SK-N-SH (cell line): ENCODE data around the gene DERL2. TPM values are rescaled to one million over a fixed set of nuclear protein-coding genes. Genes with fewer than 3 reads are reported as not detected.

Source experiments
- CTCF ChIA-PET: fragments of 300-600, 350-600 bp; formaldehyde crosslinking; extraction: SDS; loops from one replicate; lab custom pipeline; 2021; lab: Yijun Ruan, JAX
- POLR2A ChIA-PET: fragments of 350-600 bp; sonication (Branson Sonifier 250); formaldehyde crosslinking; extraction: SDS; loops from one replicate; lab custom pipeline; 2020; ENCODE audit warnings: antibody characterized with exemption, inconsistent platforms; lab: Yijun Ruan, JAX
- DNase-seq: peaks from one replicate; pipeline ENCODE4 v3.0.0; 2012
- H2AFZ ChIP-seq: fragments of 200-600 bp; sonication (generic); 2 replicates; pipeline ENCODE4 v1.8.1; 2016; ENCODE audit warnings: antibody characterized with exemption, mild to moderate bottlenecking, low read depth
- H3F3A ChIP-seq: fragments of 200-600 bp; sonication (generic); replicated peaks from 2 replicates; pipeline ENCODE3; 2016; ENCODE audit warnings: antibody characterized with exemption, mild to moderate bottlenecking; ENCODE audit not compliant: insufficient read depth
- H3K27ac ChIP-seq, 2 experiments: fragments of 200-500 bp in 1 of 2; fragments of 200-600 bp in 1 of 2; sonication (Bioruptor generic) in 1 of 2; sonication (generic), shearing (Covaris generic) in 1 of 2; 2 replicates each; pipeline versions ENCODE4 v1.5.1 to v1.6.1; 2014 to 2016; ENCODE audit warnings: low read depth in 2 of 2, inconsistent platforms in 1 of 2, low read length in 1 of 2, mild to moderate bottlenecking in 1 of 2, mixed read lengths in 1 of 2
- H3K27me3 ChIP-seq: fragments of 200-600 bp; sonication (generic), shearing (Covaris generic); 2 replicates; pipeline ENCODE4 v1.6.1; 2016; ENCODE audit warnings: mixed run types; ENCODE audit not compliant: insufficient read depth
- H3K36me3 ChIP-seq, 2 experiments: fragments of 200-500 bp in 1 of 2; fragments of 200-600 bp in 1 of 2; sonication (Bioruptor generic) in 1 of 2; sonication (generic) in 1 of 2; replicated peaks in 1 of 2; 2 replicates each; pipeline versions ENCODE3 to v1.5.1; 2014 to 2016; ENCODE audit warnings: low read length in 1 of 2, mild to moderate bottlenecking in 1 of 2; ENCODE audit not compliant: insufficient read depth in 2 of 2, control insufficient read depth in 1 of 2
- H3K4me1 ChIP-seq, 2 experiments: fragments of 200-500 bp in 1 of 2; fragments of 200-600 bp in 1 of 2; sonication (Bioruptor generic) in 1 of 2; sonication (generic), shearing (Covaris generic) in 1 of 2; 2 replicates each; pipeline versions ENCODE4 v1.5.1 to v1.6.1; 2014 to 2016; ENCODE audit warnings: low read depth in 1 of 2, low read length in 1 of 2, mixed run types in 1 of 2; ENCODE audit not compliant: insufficient read depth in 2 of 2, control insufficient read depth in 1 of 2
- H3K4me2 ChIP-seq: fragments of 200-600 bp; sonication (generic), shearing (Covaris generic); 2 replicates; pipeline ENCODE4 v1.6.1; 2017; ENCODE audit warnings: mixed run types
- H3K4me3 ChIP-seq, 2 experiments: fragments of 200-500 bp in 1 of 2; fragments of 200-600 bp in 1 of 2; sonication (Bioruptor generic) in 1 of 2; sonication (generic), shearing (Covaris generic) in 1 of 2; 2 replicates each; pipeline versions ENCODE4 v1.5.1 to v1.8.1; 2014 to 2016; ENCODE audit warnings: low read depth in 2 of 2, inconsistent platforms in 1 of 2, low read length in 1 of 2, mild to moderate bottlenecking in 1 of 2, mixed read lengths in 1 of 2, moderate library complexity in 1 of 2
- H3K79me2 ChIP-seq: fragments of 200-600 bp; sonication (generic); 2 replicates; pipeline ENCODE4 v1.8.1; 2017; ENCODE audit warnings: mild to moderate bottlenecking; ENCODE audit not compliant: insufficient read depth
- H3K9ac ChIP-seq: fragments of 200-600 bp; sonication (generic); 2 replicates; pipeline ENCODE4 v1.6.1; 2017; ENCODE audit warnings: mixed run types
- H3K9me2 ChIP-seq: fragments of 200-600 bp; sonication (generic); 2 replicates; pipeline ENCODE4 v1.6.1; 2017; ENCODE audit warnings: mixed run types
- H3K9me3 ChIP-seq: fragments of 200-600 bp; sonication (generic); 2 replicates; pipeline ENCODE4 v1.6.1; 2017; ENCODE audit warnings: mixed run types, mild to moderate bottlenecking, moderate library complexity
- H4K20me1 ChIP-seq: fragments of 200-600 bp; sonication (generic); 2 replicates; pipeline ENCODE4 v1.6.1; 2017; ENCODE audit warnings: mild to moderate bottlenecking, mixed run types; ENCODE audit not compliant: insufficient read depth
- ELF1 ChIP-seq: IDR thresholded peaks from 2 replicates; pipeline ENCODE4 v1.4.0; 2012
- EP300 ChIP-seq, 2 experiments: IDR thresholded peaks; 2 replicates each; pipeline versions ENCODE4 v1.4.0 to v1.6.1; 2012; ENCODE audit warnings: borderline replicate concordance in 1 of 2, low read depth in 1 of 2, low read length in 1 of 2
- FOXJ3 ChIP-seq: sonication (generic); formaldehyde crosslinking; IDR thresholded peaks from 2 replicates; pipeline ENCODE4 v1.5.1; 2020; ENCODE audit warnings: mild to moderate bottlenecking, missing genetic modification reagents
- GABPA ChIP-seq: IDR thresholded peaks from 2 replicates; pipeline ENCODE4 v1.4.0; 2012; ENCODE audit warnings: low read depth, mild to moderate bottlenecking
- JUND ChIP-seq: IDR thresholded peaks from 2 replicates; pipeline ENCODE4 v1.4.0; 2012
- NRF1 ChIP-seq: IDR thresholded peaks from 2 replicates; pipeline ENCODE4 v1.6.1; 2012; ENCODE audit warnings: low read depth, mild to moderate bottlenecking, low read length
- RFX5 ChIP-seq: IDR thresholded peaks from 2 replicates; pipeline ENCODE4 v1.6.1; 2012; ENCODE audit warnings: mild to moderate bottlenecking, improper control_type of control experiment, low read length
- SIN3A ChIP-seq: IDR thresholded peaks from 2 replicates; pipeline ENCODE4 v1.6.1; 2012; ENCODE audit warnings: low read depth, mild to moderate bottlenecking, low read length, moderate library complexity, borderline replicate concordance
- SMC3 ChIP-seq: IDR thresholded peaks from 2 replicates; pipeline ENCODE4 v1.6.1; 2012; ENCODE audit warnings: low read depth, low read length, improper control_type of control experiment
- TAF1 ChIP-seq: IDR thresholded peaks from 2 replicates; pipeline ENCODE4 v1.6.1; 2012; ENCODE audit warnings: low read depth, mild to moderate bottlenecking, low read length, moderate library complexity, borderline replicate concordance
- TCF12 ChIP-seq: IDR thresholded peaks from 2 replicates; pipeline ENCODE4 v1.4.0; 2012
- TEAD4 ChIP-seq: IDR thresholded peaks from 2 replicates; pipeline ENCODE4 v1.4.0; 2012; ENCODE audit warnings: mild to moderate bottlenecking, borderline replicate concordance; ENCODE audit not compliant: insufficient read depth
- WGBS: methylation state at CpG from one replicate; pipeline ENCODE4 v1.1.6; 2017; ENCODE audit warnings: low lambda C conversion rate; 5-methylcytosine and 5-hydroxymethylcytosine counted together
- polyA plus RNA-seq, 3 experiments: library from polyadenylated mRNA; depleted of rRNA; stranded (reverse); fragments of >200 nt; gene quantifications; 2 replicates each; pipeline ENCODE4 v1.2.3, GENCODE V29; 2012
- TF ChIP-seq, protein P1 (sequence below): fragments of 150-350 bp; IDR thresholded peaks from 2 replicates; pipeline ENCODE4 v1.6.1; 2016; ENCODE audit warnings: mild to moderate bottlenecking, low read depth, low read length
- TF ChIP-seq, protein P2 (sequence below): IDR thresholded peaks from 2 replicates; pipeline ENCODE4; 2012
- TF ChIP-seq, protein P3 (sequence below): IDR thresholded peaks from 2 replicates; pipeline ENCODE4 v1.4.0; 2012; ENCODE audit warnings: low read depth, borderline replicate concordance
- TF ChIP-seq, protein P4 (sequence below): IDR thresholded peaks from 2 replicates; pipeline ENCODE4 v1.4.0; 2012; ENCODE audit warnings: low read depth, borderline replicate concordance

DERL2 gene
- polyA plus RNA-seq, 1 of the 3 experiments (the other 2 are of a cell fraction), result 42.5 TPM

GRCh38 chr17:5446786-5447185 is 39.2 kb downstream of the DERL2 start:
- Histone ChIP-seq H3F3A (no peaks in the 10 kb centered on the region), H3K27me3 (no peaks in the 10 kb centered on the region), H2AFZ (no peak overlapping the region), H3K9me3 (no peaks in the 10 kb centered on the region), H3K9ac (no peak overlapping the region), H3K4me1 (no peaks in the 10 kb centered on the region), H4K20me1 (no peaks in the 10 kb centered on the region), H3K4me3 (no peak overlapping the region), H3K9me2 (no peaks in the 10 kb centered on the region), H3K79me2 (no peaks in the 10 kb centered on the region; the same call in 1 of the 2 replicates), H3K4me2 (no peak overlapping the region), H3K27ac (no peak overlapping the region), H3K36me3 (peaks cover 55 to 65% of the 10 kb centered on the region in 2 experiments)
- DNase-seq, result no peak
- CTCF ChIA-PET, result interaction anchor here (1.3 to 4.3 kb wide), 2 partner anchors 7 to 10 kb away, joined by 4 to 33 read pairs; partner anchors contain the start of gene C1QBP
- no peak for TF ChIP-seq SMC3
- TF ChIP-seq NRF1, result no peak
- TF ChIP-seq GABPA, result no peak
- no peak for TF ChIP-seq RFX5
- no peak for TF ChIP-seq SIN3A
- TF ChIP-seq ELF1, result no peak
- no peak for TF ChIP-seq JUND
- TF ChIP-seq TAF1, result no peak
- WGBS, result 95% methylated on average over 8 of the region's 8 CpGs
- POLR2A ChIA-PET, result interaction anchor here (1.3 kb wide), 1 partner anchor 13 kb away, joined by 3 read pairs; no protein-coding TSS in a partner anchor

DNA sequence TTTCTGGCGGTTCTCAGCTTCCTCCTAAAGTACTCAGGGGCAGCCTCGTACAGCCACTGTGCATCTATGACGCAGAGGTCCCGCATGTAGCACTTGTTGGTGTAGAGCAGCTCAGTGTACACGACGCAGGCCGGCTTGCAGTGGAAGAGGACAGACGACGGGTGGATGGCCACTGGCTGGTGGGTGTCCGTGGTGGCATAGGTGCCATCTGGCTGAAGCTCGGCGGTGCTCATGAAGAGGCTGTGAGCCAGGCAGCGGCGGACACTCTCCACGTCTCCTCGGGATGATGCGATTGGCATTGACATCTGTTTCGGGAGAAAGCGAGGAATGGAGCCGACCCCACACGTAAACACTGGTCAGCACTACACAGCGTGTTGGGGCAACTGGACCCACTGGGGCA is 41.8 kb downstream of the DERL2 start:
- no peak for TF ChIP-seq EP300 (IDR thresholded peaks at IDR 0.05; ENCODE audit: borderline replicate concordance in 1 of 2, low read depth in 1 of 2, low read length in 1 of 2)
- Histone ChIP-seq H3K79me2 (no peaks in the 10 kb centered on the region; the same call in 1 of the 2 replicates), H2AFZ (no peak overlapping the region), H3K27me3 (no peaks in the 10 kb centered on the region), H3K36me3 (peaks cover 46 to 56% of the 10 kb centered on the region in 2 experiments), H3K27ac (no peak overlapping the region), H4K20me1 (no peaks in the 10 kb centered on the region), H3K9me2 (no peaks in the 10 kb centered on the region), H3K4me1 (peaks cover 0 to 5% of the 10 kb centered on the region in 2 experiments; a peak in 3 of 4 replicates), H3K9ac (no peak overlapping the region), H3F3A (peaks cover 13% of the 10 kb centered on the region), H3K4me3 (no peak overlapping the region), H3K4me2 (no peak overlapping the region), H3K9me3 (no peaks in the 10 kb centered on the region)
- WGBS, result 90% methylated on average over 21 of the region's 22 CpGs
- ChIA-PET CTCF (interaction anchor here (0.9 to 1.7 kb wide), 2 partner anchors 14 to 194 kb away, joined by 3 to 4 read pairs; no protein-coding TSS in a partner anchor), POLR2A (no interaction called here)
- no peak for DNase-seq

- Histone ChIP-seq H3F3A (peaks cover 13% of the 10 kb centered on the region), H4K20me1 (no peaks in the 10 kb centered on the region), H3K27ac (no peak overlapping the region), H2AFZ (no peak overlapping the region), H3K36me3 (peaks cover 41 to 53% of the 10 kb centered on the region in 2 experiments), H3K79me2 (peaks cover 2% of the 10 kb centered on the region), H3K4me1 (peaks cover 0 to 6% of the 10 kb centered on the region in 2 experiments; a peak in 3 of 4 replicates), H3K9me3 (no peaks in the 10 kb centered on the region), H3K9me2 (no peaks in the 10 kb centered on the region), H3K27me3 (no peaks in the 10 kb centered on the region), H3K4me2 (no peak overlapping the region), H3K4me3 (no peak overlapping the region), H3K9ac (no peak overlapping the region)
- DNase-seq, result no peak
- TF ChIP-seq, protein P1, sequence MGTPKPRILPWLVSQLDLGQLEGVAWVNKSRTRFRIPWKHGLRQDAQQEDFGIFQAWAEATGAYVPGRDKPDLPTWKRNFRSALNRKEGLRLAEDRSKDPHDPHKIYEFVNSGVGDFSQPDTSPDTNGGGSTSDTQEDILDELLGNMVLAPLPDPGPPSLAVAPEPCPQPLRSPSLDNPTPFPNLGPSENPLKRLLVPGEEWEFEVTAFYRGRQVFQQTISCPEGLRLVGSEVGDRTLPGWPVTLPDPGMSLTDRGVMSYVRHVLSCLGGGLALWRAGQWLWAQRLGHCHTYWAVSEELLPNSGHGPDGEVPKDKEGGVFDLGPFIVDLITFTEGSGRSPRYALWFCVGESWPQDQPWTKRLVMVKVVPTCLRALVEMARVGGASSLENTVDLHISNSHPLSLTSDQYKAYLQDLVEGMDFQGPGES, result no peak
- TF ChIP-seq, protein P2, sequence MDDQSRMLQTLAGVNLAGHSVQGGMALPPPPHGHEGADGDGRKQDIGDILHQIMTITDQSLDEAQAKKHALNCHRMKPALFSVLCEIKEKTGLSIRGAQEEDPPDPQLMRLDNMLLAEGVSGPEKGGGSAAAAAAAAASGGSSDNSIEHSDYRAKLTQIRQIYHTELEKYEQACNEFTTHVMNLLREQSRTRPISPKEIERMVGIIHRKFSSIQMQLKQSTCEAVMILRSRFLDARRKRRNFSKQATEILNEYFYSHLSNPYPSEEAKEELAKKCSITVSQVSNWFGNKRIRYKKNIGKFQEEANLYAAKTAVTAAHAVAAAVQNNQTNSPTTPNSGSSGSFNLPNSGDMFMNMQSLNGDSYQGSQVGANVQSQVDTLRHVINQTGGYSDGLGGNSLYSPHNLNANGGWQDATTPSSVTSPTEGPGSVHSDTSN, result no peak
- TF ChIP-seq TEAD4 (no peak), SMC3 (no peak), TCF12 (no peak), FOXJ3 (no peak)
- TF ChIP-seq, protein P3, sequence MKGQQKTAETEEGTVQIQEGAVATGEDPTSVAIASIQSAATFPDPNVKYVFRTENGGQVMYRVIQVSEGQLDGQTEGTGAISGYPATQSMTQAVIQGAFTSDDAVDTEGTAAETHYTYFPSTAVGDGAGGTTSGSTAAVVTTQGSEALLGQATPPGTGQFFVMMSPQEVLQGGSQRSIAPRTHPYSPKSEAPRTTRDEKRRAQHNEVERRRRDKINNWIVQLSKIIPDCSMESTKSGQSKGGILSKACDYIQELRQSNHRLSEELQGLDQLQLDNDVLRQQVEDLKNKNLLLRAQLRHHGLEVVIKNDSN, result no peak
- TF ChIP-seq, protein P4, sequence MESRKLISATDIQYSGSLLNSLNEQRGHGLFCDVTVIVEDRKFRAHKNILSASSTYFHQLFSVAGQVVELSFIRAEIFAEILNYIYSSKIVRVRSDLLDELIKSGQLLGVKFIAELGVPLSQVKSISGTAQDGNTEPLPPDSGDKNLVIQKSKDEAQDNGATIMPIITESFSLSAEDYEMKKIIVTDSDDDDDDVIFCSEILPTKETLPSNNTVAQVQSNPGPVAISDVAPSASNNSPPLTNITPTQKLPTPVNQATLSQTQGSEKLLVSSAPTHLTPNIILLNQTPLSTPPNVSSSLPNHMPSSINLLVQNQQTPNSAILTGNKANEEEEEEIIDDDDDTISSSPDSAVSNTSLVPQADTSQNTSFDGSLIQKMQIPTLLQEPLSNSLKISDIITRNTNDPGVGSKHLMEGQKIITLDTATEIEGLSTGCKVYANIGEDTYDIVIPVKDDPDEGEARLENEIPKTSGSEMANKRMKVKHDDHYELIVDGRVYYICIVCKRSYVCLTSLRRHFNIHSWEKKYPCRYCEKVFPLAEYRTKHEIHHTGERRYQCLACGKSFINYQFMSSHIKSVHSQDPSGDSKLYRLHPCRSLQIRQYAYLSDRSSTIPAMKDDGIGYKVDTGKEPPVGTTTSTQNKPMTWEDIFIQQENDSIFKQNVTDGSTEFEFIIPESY, result no peak
- POLR2A ChIA-PET, result no interaction called here
- over 99% methylated on average over 6 of the region's 6 CpGs for WGBS
- CTCF ChIA-PET, result interaction anchor here (0.9 to 1.7 kb wide), 2 partner anchors 14 to 194 kb away, joined by 3 to 4 read pairs; no protein-coding TSS in a partner anchor
Observed at GRCh38 chr17:5443728-5444127, 42.2 kb downstream of the DERL2 start.
